Measurements from ENCODE around the gene GIMAP7.

GRCh38 chr7:150538259-150538658 lies 23.6 kb downstream of the GIMAP7 start:
- no peak for TF ChIP-seq EP300 (IDR thresholded peaks at IDR 0.05)
- no peak for TF ChIP-seq CTCF (IDR thresholded peaks at IDR 0.05)
